ENCODE measurements around the gene TMEM169. TPM values are rescaled to one million over a fixed set of nuclear protein-coding genes. Genes with fewer than 3 reads are reported as not detected.

Gene TMEM169
- total and polyA plus RNA-seq, 10 of the 15 experiments (the other 5 are each of a cell fraction or from before 2014, with no cell fraction given): 0.23 to 3.2 (median 2.3) TPM

DNA sequence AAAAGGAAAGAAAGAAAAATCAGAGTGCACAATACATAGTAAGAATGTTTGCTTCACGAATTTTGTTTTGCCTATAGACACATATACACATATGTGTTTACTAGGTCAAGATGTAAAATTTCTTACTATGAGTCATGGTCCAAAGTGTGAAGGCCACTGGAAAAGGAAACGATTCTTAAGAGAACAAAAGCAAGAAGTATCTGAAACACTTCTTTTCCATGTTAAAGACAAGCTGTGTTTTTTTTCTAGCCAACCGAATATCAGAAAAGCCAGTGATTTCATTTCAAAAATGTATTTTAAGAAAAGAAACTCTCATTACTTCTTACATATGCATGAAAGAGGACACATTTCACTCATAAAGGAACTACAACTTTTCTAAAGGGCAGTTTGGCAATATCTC lies 25.0 kb upstream of the TMEM169 start (continued):
- TF ChIP-seq RCOR1 (conservative IDR thresholded peaks at IDR 0.05; ENCODE audit: low read depth, low read length): no peak
- no peak for TF ChIP-seq EZH2 (IDR thresholded peaks at IDR 0.05; ENCODE audit: borderline replicate concordance, control insufficient read depth, low read depth, low read length)
- no peak for TF ChIP-seq ZBED1 (IDR thresholded peaks at IDR 0.05; ENCODE audit: borderline replicate concordance)
- no peak for TF ChIP-seq SUPT20H (IDR thresholded peaks at IDR 0.05; ENCODE audit: borderline replicate concordance, control insufficient read depth, low read depth, low read length)
- peak in 1 of 2 experiments; percentile 78; a peak in 1 of 4 replicates for TF ChIP-seq EP300 (IDR thresholded peaks at IDR 0.05; ENCODE audit: borderline replicate concordance in 1 of 2, control insufficient read depth in 1 of 2, low read depth in 2 of 2, low read length in 2 of 2)
- TF ChIP-seq, protein P1, sequence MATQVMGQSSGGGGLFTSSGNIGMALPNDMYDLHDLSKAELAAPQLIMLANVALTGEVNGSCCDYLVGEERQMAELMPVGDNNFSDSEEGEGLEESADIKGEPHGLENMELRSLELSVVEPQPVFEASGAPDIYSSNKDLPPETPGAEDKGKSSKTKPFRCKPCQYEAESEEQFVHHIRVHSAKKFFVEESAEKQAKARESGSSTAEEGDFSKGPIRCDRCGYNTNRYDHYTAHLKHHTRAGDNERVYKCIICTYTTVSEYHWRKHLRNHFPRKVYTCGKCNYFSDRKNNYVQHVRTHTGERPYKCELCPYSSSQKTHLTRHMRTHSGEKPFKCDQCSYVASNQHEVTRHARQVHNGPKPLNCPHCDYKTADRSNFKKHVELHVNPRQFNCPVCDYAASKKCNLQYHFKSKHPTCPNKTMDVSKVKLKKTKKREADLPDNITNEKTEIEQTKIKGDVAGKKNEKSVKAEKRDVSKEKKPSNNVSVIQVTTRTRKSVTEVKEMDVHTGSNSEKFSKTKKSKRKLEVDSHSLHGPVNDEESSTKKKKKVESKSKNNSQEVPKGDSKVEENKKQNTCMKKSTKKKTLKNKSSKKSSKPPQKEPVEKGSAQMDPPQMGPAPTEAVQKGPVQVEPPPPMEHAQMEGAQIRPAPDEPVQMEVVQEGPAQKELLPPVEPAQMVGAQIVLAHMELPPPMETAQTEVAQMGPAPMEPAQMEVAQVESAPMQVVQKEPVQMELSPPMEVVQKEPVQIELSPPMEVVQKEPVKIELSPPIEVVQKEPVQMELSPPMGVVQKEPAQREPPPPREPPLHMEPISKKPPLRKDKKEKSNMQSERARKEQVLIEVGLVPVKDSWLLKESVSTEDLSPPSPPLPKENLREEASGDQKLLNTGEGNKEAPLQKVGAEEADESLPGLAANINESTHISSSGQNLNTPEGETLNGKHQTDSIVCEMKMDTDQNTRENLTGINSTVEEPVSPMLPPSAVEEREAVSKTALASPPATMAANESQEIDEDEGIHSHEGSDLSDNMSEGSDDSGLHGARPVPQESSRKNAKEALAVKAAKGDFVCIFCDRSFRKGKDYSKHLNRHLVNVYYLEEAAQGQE (IDR thresholded peaks at IDR 0.05; ENCODE audit: low read depth, low read length): no peak
- TF ChIP-seq, protein P2, sequence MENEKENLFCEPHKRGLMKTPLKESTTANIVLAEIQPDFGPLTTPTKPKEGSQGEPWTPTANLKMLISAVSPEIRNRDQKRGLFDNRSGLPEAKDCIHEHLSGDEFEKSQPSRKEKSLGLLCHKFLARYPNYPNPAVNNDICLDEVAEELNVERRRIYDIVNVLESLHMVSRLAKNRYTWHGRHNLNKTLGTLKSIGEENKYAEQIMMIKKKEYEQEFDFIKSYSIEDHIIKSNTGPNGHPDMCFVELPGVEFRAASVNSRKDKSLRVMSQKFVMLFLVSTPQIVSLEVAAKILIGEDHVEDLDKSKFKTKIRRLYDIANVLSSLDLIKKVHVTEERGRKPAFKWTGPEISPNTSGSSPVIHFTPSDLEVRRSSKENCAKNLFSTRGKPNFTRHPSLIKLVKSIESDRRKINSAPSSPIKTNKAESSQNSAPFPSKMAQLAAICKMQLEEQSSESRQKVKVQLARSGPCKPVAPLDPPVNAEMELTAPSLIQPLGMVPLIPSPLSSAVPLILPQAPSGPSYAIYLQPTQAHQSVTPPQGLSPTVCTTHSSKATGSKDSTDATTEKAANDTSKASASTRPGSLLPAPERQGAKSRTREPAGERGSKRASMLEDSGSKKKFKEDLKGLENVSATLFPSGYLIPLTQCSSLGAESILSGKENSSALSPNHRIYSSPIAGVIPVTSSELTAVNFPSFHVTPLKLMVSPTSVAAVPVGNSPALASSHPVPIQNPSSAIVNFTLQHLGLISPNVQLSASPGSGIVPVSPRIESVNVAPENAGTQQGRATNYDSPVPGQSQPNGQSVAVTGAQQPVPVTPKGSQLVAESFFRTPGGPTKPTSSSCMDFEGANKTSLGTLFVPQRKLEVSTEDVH (IDR thresholded peaks at IDR 0.05; ENCODE audit: low read depth, partially characterized antibody): no peak
- 0 out of 4 replicates have a peak, but pooled peaks of 1 of the 2 experiments have one; percentile 35 for TF ChIP-seq CEBPB (IDR thresholded peaks at IDR 0.05; ENCODE audit: borderline replicate concordance in 1 of 2, low read depth in 2 of 2, low read length in 2 of 2)
- TF ChIP-seq NBN (IDR thresholded peaks at IDR 0.05): 0 out of 2 replicates have a peak, but pooled peaks have one; percentile 47
- no peak for TF ChIP-seq WRNIP1 (IDR thresholded peaks at IDR 0.05; ENCODE audit: borderline replicate concordance, low read depth, low read length)
- no peak for TF ChIP-seq PAX8 (IDR thresholded peaks at IDR 0.05)
- TF ChIP-seq, protein P3, sequence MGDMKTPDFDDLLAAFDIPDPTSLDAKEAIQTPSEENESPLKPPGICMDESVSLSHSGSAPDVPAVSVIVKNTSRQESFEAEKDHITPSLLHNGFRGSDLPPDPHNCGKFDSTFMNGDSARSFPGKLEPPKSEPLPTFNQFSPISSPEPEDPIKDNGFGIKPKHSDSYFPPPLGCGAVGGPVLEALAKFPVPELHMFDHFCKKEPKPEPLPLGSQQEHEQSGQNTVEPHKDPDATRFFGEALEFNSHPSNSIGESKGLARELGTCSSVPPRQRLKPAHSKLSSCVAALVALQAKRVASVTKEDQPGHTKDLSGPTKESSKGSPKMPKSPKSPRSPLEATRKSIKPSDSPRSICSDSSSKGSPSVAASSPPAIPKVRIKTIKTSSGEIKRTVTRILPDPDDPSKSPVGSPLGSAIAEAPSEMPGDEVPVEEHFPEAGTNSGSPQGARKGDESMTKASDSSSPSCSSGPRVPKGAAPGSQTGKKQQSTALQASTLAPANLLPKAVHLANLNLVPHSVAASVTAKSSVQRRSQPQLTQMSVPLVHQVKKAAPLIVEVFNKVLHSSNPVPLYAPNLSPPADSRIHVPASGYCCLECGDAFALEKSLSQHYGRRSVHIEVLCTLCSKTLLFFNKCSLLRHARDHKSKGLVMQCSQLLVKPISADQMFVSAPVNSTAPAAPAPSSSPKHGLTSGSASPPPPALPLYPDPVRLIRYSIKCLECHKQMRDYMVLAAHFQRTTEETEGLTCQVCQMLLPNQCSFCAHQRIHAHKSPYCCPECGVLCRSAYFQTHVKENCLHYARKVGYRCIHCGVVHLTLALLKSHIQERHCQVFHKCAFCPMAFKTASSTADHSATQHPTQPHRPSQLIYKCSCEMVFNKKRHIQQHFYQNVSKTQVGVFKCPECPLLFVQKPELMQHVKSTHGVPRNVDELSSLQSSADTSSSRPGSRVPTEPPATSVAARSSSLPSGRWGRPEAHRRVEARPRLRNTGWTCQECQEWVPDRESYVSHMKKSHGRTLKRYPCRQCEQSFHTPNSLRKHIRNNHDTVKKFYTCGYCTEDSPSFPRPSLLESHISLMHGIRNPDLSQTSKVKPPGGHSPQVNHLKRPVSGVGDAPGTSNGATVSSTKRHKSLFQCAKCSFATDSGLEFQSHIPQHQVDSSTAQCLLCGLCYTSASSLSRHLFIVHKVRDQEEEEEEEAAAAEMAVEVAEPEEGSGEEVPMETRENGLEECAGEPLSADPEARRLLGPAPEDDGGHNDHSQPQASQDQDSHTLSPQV (IDR thresholded peaks at IDR 0.05): no peak
- no peak for TF ChIP-seq HCFC1 (IDR thresholded peaks at IDR 0.05; ENCODE audit: low read length)
- TF ChIP-seq MTA2 (IDR thresholded peaks at IDR 0.05; ENCODE audit: low read depth): peak; percentile 39; the same call in 1 of the 2 replicates
- no peak for TF ChIP-seq KAT2A (conservative IDR thresholded peaks at IDR 0.05; ENCODE audit: control insufficient read depth, low read depth, low read length)
- TF ChIP-seq ZNF622 (IDR thresholded peaks at IDR 0.05): no peak
- no peak for TF ChIP-seq LARP7 (IDR thresholded peaks at IDR 0.05)
- TF ChIP-seq MEF2A (IDR thresholded peaks at IDR 0.05; ENCODE audit: insufficient read depth, low read depth, low read length): peak; percentile 76; the same call in 1 of the 2 replicates
- no peak for TF ChIP-seq POLR2A (IDR thresholded peaks at IDR 0.05; ENCODE audit: low read depth, low read length)
- TF ChIP-seq BHLHE40 (IDR thresholded peaks at IDR 0.05; ENCODE audit: borderline replicate concordance in 1 of 2, low read depth in 2 of 2, low read length in 1 of 2): 0 out of 4 replicates have a peak, but pooled peaks of 1 of the 2 experiments have one; percentile 25
- TF ChIP-seq CBX5 (IDR thresholded peaks at IDR 0.05; ENCODE audit: low read depth): peak; percentile 55; the same call in 1 of the 2 replicates
